ENCODE results near the gene MAPK14.

The MAPK14 gene

GRCh38 chr6:36136034-36136433 lies 108.4 kb downstream of the MAPK14 start:
- DNase-seq (ENCODE audit: low spot score), result peak; percentile 33

- no peak for DNase-seq (ENCODE audit: low spot score)
Measured at GRCh38 chr6:36136551-36136950, 108.9 kb downstream of the MAPK14 start.

DNA sequence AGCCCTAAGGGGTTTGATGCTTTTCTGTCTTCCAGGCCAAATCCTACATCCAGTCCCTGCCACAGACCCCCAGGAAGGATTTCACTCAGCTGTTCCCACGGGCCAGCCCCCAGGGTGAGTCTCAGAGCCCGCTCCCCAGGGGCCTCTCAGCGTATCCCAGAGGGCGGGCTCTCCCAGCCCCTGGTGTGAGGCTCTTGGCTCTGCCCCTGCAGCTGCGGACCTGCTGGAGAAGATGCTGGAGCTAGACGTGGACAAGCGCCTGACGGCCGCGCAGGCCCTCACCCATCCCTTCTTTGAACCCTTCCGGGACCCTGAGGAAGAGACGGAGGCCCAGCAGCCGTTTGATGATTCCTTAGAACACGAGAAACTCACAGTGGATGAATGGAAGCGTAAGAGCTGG lies 111.1 kb downstream of the MAPK14 start:
- no peak for DNase-seq (ENCODE audit: low spot score)

DNA sequence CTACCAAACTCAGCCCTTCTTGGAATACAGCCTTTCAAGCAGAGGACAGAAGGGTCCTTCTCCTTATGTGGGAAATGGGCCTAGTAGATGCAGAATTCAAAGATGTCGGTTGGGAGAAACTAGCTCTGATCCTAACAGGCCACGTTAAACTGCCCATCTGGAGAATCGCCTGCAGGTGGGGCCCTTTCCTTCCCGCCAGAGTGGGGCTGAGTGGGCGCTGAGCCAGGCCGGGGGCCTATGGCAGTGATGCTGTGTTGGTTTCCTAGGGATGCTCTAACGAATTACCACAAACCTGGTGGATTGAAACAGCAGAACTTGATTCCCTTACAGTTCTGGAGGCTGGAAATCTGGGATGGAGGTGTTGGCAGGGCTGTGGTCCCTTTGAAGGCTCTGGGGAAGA lies 111.8 kb downstream of the MAPK14 start:
- no peak for DNase-seq (ENCODE audit: low spot score)

GRCh38 chr6:36139991-36140710 lies 112.5 kb downstream of the MAPK14 start:
- DNase-seq (ENCODE audit: low spot score), result no peak

DNA sequence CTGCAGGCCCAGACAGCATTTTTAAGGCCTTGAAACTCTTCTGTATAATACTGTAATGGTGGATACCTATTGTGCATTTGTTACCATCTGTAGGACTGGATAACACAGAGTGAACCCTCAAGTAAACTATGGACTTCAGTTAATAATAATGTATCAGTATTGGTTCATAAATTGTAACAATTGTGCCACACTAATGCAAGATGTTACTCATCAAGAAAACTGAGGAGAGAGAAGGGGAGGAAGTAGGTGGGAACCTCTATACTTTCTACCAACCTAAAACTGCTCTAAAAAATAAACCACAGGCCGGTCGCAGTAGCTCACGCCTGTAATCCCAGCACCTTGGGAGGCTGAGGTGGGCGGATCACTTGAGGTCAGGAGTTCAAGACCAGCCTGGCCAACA lies 113.5 kb downstream of the MAPK14 start:
- DNase-seq (ENCODE audit: low spot score), result no peak

DNA sequence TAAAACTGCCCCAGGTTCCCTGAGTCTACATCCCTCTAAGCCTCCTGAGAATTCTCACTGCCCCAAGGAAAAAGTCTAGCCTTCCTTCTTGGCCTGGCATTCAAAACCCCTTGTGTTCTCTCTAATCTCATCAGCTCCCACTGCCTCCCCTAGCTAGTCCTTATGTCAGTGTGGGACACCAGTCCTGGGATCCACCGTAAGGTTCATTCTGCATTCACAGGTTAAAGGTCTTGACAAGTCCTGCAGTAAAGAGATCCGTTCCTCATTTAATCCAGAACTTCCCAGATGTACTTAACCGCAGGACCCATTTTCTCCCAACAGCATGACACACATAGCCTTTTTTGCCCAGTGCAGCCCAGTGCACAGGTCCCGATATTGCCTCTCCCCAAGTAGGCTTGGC lies 114.4 kb downstream of the MAPK14 start:
- DNase-seq (ENCODE audit: low spot score), result no peak

DNA sequence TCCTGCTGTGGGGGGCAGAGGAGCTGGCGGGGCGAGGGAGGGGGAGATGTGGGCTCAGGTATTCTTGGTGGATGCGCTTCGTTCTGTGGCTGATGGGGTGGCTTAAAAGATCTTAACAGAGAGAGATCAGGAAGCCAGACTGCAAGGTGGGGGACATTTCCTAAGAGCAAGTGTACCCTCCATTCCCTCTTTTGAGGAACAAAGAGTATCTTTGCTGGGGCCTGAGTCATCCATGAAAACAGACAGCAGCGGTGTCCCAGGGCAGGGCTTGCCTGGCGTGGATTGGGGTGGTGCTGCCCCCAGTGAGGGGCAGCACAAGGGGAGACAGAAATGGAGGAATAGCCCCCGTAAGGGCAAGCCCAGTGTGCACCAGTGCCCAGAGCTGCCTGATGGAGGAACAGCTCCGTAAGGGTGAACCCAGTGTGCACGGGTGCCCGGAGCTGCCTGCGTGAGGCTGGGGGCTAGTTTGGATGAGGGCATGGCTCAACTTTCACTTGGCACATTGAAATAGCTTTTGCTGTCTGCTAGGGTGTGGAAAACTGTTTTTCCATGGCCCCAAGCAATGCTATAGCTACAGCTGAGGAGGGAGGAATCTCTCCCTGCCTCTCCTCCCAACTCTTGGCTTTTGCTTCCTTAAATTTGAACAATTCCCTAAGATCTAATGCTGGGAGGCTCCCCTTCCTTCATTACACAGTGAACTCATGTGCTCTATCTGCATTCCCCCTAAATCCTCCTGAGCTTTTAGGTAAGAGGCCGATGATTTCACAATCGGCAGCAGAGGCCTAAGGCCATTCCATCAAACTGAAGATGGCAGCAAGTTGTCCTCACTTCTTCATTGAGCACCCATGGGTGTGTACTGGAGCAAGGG lies 115.6 kb downstream of the MAPK14 start:
- no peak for DNase-seq (ENCODE audit: low spot score)

DNA sequence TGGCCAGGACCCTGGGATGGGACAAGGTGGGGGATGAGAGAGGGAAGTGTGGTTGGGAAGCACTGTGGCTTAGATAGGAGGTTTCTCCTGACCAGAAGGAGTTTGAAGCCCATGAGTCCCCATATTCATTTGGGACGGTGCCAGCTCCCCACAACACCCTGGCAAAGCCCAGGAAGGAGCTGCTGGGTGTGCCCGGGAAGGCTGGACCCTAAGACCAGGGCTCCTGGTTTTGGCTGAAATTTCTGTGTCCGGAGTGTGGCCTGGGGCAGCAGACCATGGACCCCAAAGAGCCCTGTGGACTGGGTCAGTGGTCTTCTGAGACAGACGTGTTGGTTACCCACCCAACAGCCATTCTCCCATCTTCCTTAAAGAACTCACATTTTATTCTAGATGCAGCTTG lies 117.9 kb downstream of the MAPK14 start:
- no peak for DNase-seq (ENCODE audit: low spot score)

GRCh38 chr6:36147294-36147693 lies 119.7 kb downstream of the MAPK14 start:
- DNase-seq (ENCODE audit: low spot score), result no peak

DNA sequence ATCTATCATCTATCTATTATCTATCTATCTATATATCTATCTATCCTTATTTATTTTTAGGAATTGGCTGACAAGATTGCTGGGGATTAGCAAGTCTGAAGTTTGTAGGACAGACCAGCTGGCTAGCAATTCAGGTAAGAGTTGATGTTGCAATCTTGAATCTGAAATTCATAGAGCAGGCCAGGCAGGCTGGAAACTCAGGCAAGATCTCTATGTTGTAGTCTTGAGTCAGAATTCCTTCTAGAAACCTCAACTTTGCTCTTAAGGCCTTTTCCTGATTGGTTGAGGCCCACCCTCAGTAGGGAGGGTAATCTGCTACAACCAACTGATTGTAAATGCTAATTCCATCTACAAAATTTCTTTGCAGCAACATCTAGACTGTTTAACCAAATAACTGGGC lies 121.9 kb downstream of the MAPK14 start:
- no peak for DNase-seq (ENCODE audit: low spot score)

DNA sequence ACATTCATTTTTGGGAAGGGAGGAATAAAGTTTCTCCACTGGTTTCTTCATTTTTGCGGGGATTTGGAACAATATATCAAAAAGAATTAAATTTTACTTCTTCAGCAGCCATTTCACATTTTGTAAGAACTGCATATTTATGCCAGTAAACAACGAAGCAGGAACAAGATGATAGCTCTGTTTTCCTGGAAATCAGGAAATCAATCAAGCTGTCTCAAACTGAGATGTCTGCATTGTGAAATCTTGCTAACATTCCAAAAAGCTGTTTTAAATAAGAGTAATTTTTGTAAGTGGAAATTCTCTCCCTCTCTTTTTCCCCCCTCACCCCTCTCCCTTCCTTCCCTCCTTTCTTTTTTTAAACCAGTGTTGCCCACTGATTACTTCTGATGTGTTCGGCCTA lies 122.7 kb downstream of the MAPK14 start:
- DNase-seq (ENCODE audit: low spot score), result no peak

DNA sequence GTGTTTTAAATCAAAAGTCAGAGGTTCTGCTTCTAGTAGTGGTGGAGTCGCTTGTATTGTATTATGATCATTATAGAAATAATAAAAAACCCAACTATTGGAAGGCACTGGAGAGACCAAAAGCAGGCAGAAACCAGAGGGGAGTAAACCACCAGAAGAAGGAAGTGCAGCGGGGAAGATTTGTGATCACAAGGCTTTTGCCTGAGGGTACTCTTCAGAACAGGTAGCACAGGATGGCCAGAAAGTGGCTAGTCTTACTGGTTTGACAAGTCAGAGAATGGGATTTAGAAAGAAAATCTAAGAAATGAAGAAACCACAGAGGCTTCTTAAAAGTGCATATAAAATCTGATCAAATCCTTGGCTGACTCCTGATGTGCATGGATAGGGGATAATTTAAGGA lies 126.7 kb downstream of the MAPK14 start:
- DNase-seq (ENCODE audit: low spot score), result no peak

- no peak for DNase-seq (ENCODE audit: low spot score)
Measured at GRCh38 chr6:36155662-36156061, 128.1 kb downstream of the MAPK14 start.

- DNase-seq (ENCODE audit: low spot score), result no peak
Measured at GRCh38 chr6:36160147-36160760, 132.6 kb downstream of the MAPK14 start.
